Suprapubic skin (tissue), 4 donors: ENCODE measurements around the gene STPG4.

ENCODE experiments used
- EP300 ChIP-seq: sonication (generic); formaldehyde crosslinking; IDR thresholded peaks from one replicate; pipeline ENCODE4 v1.6.1; 2017; ENCODE audit warnings: antibody characterized with exemption
- POLR2A ChIP-seq, 2 donors: fragments of 450-650 bp; IDR thresholded peaks; one replicate each; pipeline ENCODE4 v1.6.1; 2017; ENCODE audit warnings: antibody characterized with exemption in 2 of 2, mild to moderate bottlenecking in 2 of 2, moderate library complexity in 2 of 2
- POLR2AphosphoS5 ChIP-seq, 3 donors: sonication (generic); formaldehyde crosslinking; IDR thresholded peaks; one replicate each; pipeline ENCODE4 v1.6.1; 2017; ENCODE audit warnings: antibody characterized with exemption in 3 of 3
- TF ChIP-seq, protein P1 (sequence below), 2 donors: fragments of 200-600 bp in 1 of 2; fragments of 450-650 bp in 1 of 2; sonication (generic) in 1 of 2; IDR thresholded peaks; one replicate each; pipeline ENCODE4 v1.5.1; 2016 to 2019; ENCODE audit warnings: antibody characterized with exemption in 2 of 2, mild to moderate bottlenecking in 1 of 2, moderate library complexity in 1 of 2

DNA sequence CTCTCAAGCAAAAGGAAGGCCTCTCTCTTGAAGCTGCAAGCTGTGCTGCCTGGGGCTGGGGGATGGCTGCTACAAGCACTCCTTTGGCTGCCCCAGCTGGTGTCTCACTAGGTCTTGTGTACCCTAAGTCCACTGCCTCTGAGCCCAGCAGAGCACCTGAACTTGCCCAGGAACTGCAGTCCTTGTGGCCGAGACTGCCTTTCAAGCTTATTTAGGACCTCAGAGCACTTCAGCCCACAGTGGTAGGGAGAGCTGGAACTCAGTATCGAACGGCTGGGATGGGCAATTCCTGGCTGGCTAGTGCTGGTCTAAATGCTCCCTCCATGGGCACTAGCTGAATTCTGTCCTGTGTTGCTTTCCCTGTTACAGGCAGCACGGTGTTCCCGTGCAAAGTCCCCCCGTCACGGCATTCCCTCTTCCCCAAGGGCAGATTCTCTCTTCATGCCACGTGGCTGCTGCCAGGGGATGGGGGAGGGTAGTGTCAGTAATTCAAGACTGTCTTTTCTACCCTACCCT, 25.9 kb downstream of the STPG4 start:
- TF ChIP-seq, protein P1, sequence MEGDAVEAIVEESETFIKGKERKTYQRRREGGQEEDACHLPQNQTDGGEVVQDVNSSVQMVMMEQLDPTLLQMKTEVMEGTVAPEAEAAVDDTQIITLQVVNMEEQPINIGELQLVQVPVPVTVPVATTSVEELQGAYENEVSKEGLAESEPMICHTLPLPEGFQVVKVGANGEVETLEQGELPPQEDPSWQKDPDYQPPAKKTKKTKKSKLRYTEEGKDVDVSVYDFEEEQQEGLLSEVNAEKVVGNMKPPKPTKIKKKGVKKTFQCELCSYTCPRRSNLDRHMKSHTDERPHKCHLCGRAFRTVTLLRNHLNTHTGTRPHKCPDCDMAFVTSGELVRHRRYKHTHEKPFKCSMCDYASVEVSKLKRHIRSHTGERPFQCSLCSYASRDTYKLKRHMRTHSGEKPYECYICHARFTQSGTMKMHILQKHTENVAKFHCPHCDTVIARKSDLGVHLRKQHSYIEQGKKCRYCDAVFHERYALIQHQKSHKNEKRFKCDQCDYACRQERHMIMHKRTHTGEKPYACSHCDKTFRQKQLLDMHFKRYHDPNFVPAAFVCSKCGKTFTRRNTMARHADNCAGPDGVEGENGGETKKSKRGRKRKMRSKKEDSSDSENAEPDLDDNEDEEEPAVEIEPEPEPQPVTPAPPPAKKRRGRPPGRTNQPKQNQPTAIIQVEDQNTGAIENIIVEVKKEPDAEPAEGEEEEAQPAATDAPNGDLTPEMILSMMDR (IDR thresholded peaks at IDR 0.05): no peak
- TF ChIP-seq POLR2A (IDR thresholded peaks at IDR 0.05): no peak
- no peak for TF ChIP-seq POLR2AphosphoS5 (IDR thresholded peaks at IDR 0.05)
- no peak for TF ChIP-seq EP300
